RWPE1 (cell line): Measurements from ENCODE around the gene CERS5.
"Not testable (repeated sequence)": the region's sequence is repeated elsewhere in the genome, so short reads cannot be mapped to it uniquely, and the experiment has no call there.

Experiments used
- CTCF ChIA-PET: fragments of 350-600 bp; sonication (Branson Sonifier 250); formaldehyde crosslinking; extraction: SDS; loops from one replicate; lab custom pipeline; 2021; lab: Yijun Ruan, JAX
- POLR2A ChIA-PET: fragments of 400-600 bp; formaldehyde crosslinking; extraction: SDS; loops from one replicate; lab custom pipeline; 2020; ENCODE audit warnings: antibody characterized with exemption; ENCODE audit not compliant: low non-redundant PET; lab: Yijun Ruan, JAX
- DNase-seq: peaks from one replicate; pipeline ENCODE4 v3.0.0; 2012; ENCODE audit warnings: low spot score
- H3K27ac ChIP-seq: fragments of 450-650 bp; 2 replicates; pipeline ENCODE4 v1.5.1; 2017
- CTCF ChIP-seq: fragments of 450-650 bp; conservative IDR thresholded peaks from 2 replicates; pipeline ENCODE4 v1.5.1; 2017; ENCODE audit warnings: low read depth, mild to moderate bottlenecking

CERS5 gene

GRCh38 chr12:50084775-50085614, 82.2 kb downstream of the CERS5 start, which contains the start of gene SMARCD1:
Gene SMARCD1, plus strand, starts transcription at chr12:50085342. Its CDS starts 28 bp downstream, at chr12:50085370.
- TF ChIP-seq CTCF = peak; percentile 82
- POLR2A ChIA-PET = interaction anchor here (0.6 to 1.0 kb wide), 7 partner anchors 12 to 310 kb away, joined by 3 to 5 read pairs (median 3); partner anchors contain the start of genes CERS5 and COX14
- peak; percentile 89 for DNase-seq
- CTCF ChIA-PET = interaction anchor here (0.6 to 4.0 kb wide), 14 partner anchors 9 to 1746 kb away, joined by 3 to 24 read pairs (median 4); partner anchors contain the start of genes COX14 and PRPF40B
- peak within 1 kb of the TSS; percentile 97 for H3K27ac ChIP-seq

- H3K27ac ChIP-seq = peak overlapping the region; percentile 97
- DNase-seq = not testable (repeated sequence)
- POLR2A ChIA-PET = interaction anchor here (0.6 to 1.0 kb wide), 4 partner anchors 27 to 137 kb away, joined by 3 to 5 read pairs (median 3); partner anchors contain the start of genes CERS5 and COX14
- CTCF ChIA-PET = interaction anchor here (0.6 to 4.0 kb wide), 11 partner anchors 8 to 557 kb away, joined by 3 to 24 read pairs (median 4); partner anchors contain the start of genes COX14 and PRPF40B
Observed at GRCh38 chr12:50084409-50084774, 82.8 kb downstream of the CERS5 start.

- POLR2A ChIA-PET = no interaction called here
- peak overlapping the region; percentile 44 for H3K27ac ChIP-seq
- CTCF ChIA-PET = interaction anchor here (0.5 to 4.0 kb wide), 3 partner anchors 9 to 29 kb away, joined by 3 to 24 read pairs (median 4); no protein-coding TSS in a partner anchor
- no peak for TF ChIP-seq CTCF
- no peak for DNase-seq
Observed at GRCh38 chr12:50083301-50083700, 83.9 kb downstream of the CERS5 start.

- CTCF ChIA-PET = interaction anchor here (4.0 kb wide), 1 partner anchor 12 kb away, joined by 24 read pairs; no protein-coding TSS in a partner anchor
- POLR2A ChIA-PET = no interaction called here
- no peak for TF ChIP-seq CTCF
- peak overlapping the region; percentile 44 for H3K27ac ChIP-seq
- DNase-seq = no peak
Observed at GRCh38 chr12:50082644-50083043, 84.5 kb downstream of the CERS5 start.

GRCh38 chr12:50081096-50081808, 85.9 kb downstream of the CERS5 start:
- ChIA-PET POLR2A (no interaction called here), CTCF (interaction anchor here (4.0 kb wide), 1 partner anchor 11 kb away, joined by 24 read pairs; no protein-coding TSS in a partner anchor)
- H3K27ac ChIP-seq = no peak overlapping the region
- no peak for DNase-seq
- no peak for TF ChIP-seq CTCF

- CTCF ChIA-PET = no interaction called here
- POLR2A ChIA-PET = interaction anchor here (2.0 kb wide), 1 partner anchor 32 kb away, joined by 4 read pairs; the partner anchor contains the start of gene COX14
- H3K27ac ChIP-seq = no peak overlapping the region
- DNase-seq = no peak
- TF ChIP-seq CTCF = no peak
Observed at GRCh38 chr12:50079771-50080170, 87.4 kb downstream of the CERS5 start.
